Astrocyte (in vitro differentiated cells and primary cell): ENCODE data around the gene CCSER2.

Experiments used
- CTCF ChIP-seq: IDR thresholded peaks from 2 replicates; pipeline ENCODE4 v1.5.1; 2011; ENCODE audit warnings: low read depth, mild to moderate bottlenecking, inconsistent platforms, low read length, moderate library complexity; ENCODE audit not compliant: insufficient read depth
- EZH2 ChIP-seq: IDR thresholded peaks from 2 replicates; pipeline ENCODE4 v1.6.1; 2012; ENCODE audit warnings: mild to moderate bottlenecking, low read length, inconsistent platforms; ENCODE audit not compliant: insufficient read depth

DNA sequence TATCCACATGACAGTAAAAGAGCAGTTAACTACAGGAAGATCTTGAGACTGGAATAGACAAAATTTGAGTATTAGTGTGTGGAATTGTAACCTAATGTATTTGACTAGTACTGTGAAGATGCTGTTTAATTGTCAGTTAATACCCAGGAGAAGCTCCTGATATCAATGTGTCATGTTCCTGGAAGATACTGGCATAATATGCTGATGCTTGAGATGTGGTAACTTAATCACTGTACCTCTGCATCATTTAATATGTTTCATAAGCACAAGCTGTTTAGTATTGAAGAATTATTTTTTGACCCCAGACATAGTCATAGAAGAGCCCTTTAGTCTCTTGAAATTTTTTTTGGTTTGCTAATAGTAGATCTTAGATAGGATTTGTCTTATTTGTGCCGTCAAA lies 15.4 kb downstream of the CCSER2 start:
- TF ChIP-seq CTCF (no peak), EZH2 (no peak)
